ENCODE results near the gene C6orf89. TPM values are rescaled to one million over a fixed set of nuclear protein-coding genes. Genes with fewer than 3 reads are reported as not detected.

C6orf89 gene
- polyA plus RNA-seq, 3 donors: 19.2 to 37.5 (median 29.2) TPM

DNA sequence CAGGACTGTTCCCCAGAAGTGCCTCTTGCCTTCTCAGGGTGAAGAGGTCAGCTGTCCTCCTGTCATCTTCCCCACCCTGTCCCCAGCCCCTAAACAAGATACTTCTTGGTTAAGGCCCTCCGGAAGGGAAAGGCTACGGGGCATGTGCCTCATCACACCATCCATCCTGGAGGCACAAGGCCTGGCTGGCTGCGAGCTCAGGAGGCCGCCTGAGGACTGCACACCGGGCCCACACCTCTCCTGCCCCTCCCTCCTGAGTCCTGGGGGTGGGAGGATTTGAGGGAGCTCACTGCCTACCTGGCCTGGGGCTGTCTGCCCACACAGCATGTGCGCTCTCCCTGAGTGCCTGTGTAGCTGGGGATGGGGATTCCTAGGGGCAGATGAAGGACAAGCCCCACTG is 78.6 kb downstream of the C6orf89 start:
- Mint-ChIP-seq H3K4me3 (no peak overlapping the region), H3K36me3 (peaks cover 27 to 28% of the 10 kb centered on the region in 2 donors), H3K9me3 (no peaks in the 10 kb centered on the region), H3K27ac (peak overlapping the region in 6 of 7 donors; percentile 71 to 94 (median 81)), H3K27me3 (ENCODE audit: low read depth in 3 of 3) (peaks cover 18 to 19% (median 19%) of the 10 kb centered on the region in 3 donors), H3K4me1 (peaks cover 22% of the 10 kb centered on the region)
- Histone ChIP-seq H3K27me3 (ENCODE audit: control insufficient read depth in 2 of 2, insufficient read depth in 2 of 2, low read length in 2 of 2) (peaks cover 0 to 9% of the 10 kb centered on the region in 2 donors), H3K4me1 (ENCODE audit: control insufficient read depth in 1 of 2, insufficient read depth in 2 of 2, low read length in 2 of 2) (peaks cover 10 to 16% of the 10 kb centered on the region in 2 donors), H2AFZ (ENCODE audit: insufficient read depth, low read depth, low read length, poor library complexity, severe bottlenecking) (peak overlapping the region; percentile 62), H3K79me2 (ENCODE audit: insufficient read depth, low read length) (no peaks in the 10 kb centered on the region), H3K9ac (ENCODE audit: insufficient read depth, low read length, poor library complexity, severe bottlenecking) (no peak overlapping the region), H3K36me3 (replicated peaks in 1 of 2; ENCODE audit: control insufficient read depth in 1 of 2, insufficient read depth in 2 of 2, low read length in 2 of 2) (peaks cover 25% of the 10 kb centered on the region in 2 donors), H3K4me3 (replicated peaks in 1 of 3; ENCODE audit: low read depth in 2 of 3, low read length in 3 of 3) (no peak overlapping the region), H3K4me2 (replicated peaks; ENCODE audit: extremely low read depth, low read length, poor library complexity, severe bottlenecking) (no peak overlapping the region), H3K27ac (ENCODE audit: low read depth in 1 of 2, low read length in 2 of 2) (no peak overlapping the region), H3K9me3 (replicated peaks in 1 of 2; ENCODE audit: control insufficient read depth in 1 of 2, insufficient read depth in 1 of 2, low read length in 2 of 2) (no peaks in the 10 kb centered on the region), H4K20me1 (ENCODE audit: insufficient read depth, low read length) (peaks cover 11% of the 10 kb centered on the region)
- TF ChIP-seq, protein P1, sequence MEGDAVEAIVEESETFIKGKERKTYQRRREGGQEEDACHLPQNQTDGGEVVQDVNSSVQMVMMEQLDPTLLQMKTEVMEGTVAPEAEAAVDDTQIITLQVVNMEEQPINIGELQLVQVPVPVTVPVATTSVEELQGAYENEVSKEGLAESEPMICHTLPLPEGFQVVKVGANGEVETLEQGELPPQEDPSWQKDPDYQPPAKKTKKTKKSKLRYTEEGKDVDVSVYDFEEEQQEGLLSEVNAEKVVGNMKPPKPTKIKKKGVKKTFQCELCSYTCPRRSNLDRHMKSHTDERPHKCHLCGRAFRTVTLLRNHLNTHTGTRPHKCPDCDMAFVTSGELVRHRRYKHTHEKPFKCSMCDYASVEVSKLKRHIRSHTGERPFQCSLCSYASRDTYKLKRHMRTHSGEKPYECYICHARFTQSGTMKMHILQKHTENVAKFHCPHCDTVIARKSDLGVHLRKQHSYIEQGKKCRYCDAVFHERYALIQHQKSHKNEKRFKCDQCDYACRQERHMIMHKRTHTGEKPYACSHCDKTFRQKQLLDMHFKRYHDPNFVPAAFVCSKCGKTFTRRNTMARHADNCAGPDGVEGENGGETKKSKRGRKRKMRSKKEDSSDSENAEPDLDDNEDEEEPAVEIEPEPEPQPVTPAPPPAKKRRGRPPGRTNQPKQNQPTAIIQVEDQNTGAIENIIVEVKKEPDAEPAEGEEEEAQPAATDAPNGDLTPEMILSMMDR (IDR thresholded peaks at IDR 0.05): no peak
- intact Hi-C loops (cut with micrococcal nuclease): loop anchor here (5.0 to 10.0 kb wide), 2 partner anchors 50 to 278 kb away; no protein-coding TSS in a partner anchor
- DNase-seq: no peak
- 100% methylated on average over 1 of the region's 6 CpGs for WGBS (ENCODE audit: insufficient coverage)

DNA sequence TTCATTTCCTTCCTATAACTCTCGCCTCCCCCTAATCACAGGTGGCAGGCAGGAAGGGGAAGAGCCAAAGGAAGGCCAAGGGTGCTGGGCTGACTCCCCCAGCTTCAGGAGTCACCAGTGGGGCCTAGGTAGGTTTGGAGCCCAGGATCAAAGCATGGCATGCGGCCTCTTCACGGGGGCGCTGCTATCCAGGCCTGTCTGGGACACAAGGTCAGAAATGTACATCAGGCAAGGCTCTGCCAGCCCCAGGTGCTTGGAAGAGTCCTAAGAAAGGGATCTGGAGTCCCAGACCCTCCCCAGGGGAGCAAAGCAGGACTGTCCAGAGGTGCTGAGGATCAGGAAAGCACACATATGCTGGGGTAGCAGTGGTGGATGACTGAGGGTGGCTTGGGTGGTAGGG is 79.2 kb downstream of the C6orf89 start:
- Mint-ChIP-seq H3K4me3 (no peak overlapping the region), H3K36me3 (peaks cover 33 to 34% of the 10 kb centered on the region in 2 donors), H3K27ac (peak overlapping the region in 5 of 7 donors; percentile 19 to 84 (median 76)), H3K27me3 (ENCODE audit: low read depth in 3 of 3) (peaks cover 18 to 20% (median 19%) of the 10 kb centered on the region in 3 donors), H3K4me1 (peaks cover 22% of the 10 kb centered on the region), H3K9me3 (no peaks in the 10 kb centered on the region)
- intact Hi-C loops (cut with micrococcal nuclease): loop anchor here (5.0 to 10.0 kb wide), 2 partner anchors 50 to 277 kb away; no protein-coding TSS in a partner anchor
- Histone ChIP-seq H3K27me3 (ENCODE audit: control insufficient read depth in 2 of 2, insufficient read depth in 2 of 2, low read length in 2 of 2) (peaks cover 0 to 9% of the 10 kb centered on the region in 2 donors), H3K27ac (ENCODE audit: low read depth in 1 of 2, low read length in 2 of 2) (no peak overlapping the region), H3K4me1 (ENCODE audit: control insufficient read depth in 1 of 2, insufficient read depth in 2 of 2, low read length in 2 of 2) (peaks cover 10 to 16% of the 10 kb centered on the region in 2 donors), H3K36me3 (replicated peaks in 1 of 2; ENCODE audit: control insufficient read depth in 1 of 2, insufficient read depth in 2 of 2, low read length in 2 of 2) (peaks cover 30 to 31% of the 10 kb centered on the region in 2 donors), H3K4me3 (replicated peaks in 1 of 3; ENCODE audit: low read depth in 2 of 3, low read length in 3 of 3) (no peak overlapping the region), H3K4me2 (replicated peaks; ENCODE audit: extremely low read depth, low read length, poor library complexity, severe bottlenecking) (no peak overlapping the region), H3K9me3 (replicated peaks in 1 of 2; ENCODE audit: control insufficient read depth in 1 of 2, insufficient read depth in 1 of 2, low read length in 2 of 2) (no peaks in the 10 kb centered on the region), H3K79me2 (ENCODE audit: insufficient read depth, low read length) (no peaks in the 10 kb centered on the region), H4K20me1 (ENCODE audit: insufficient read depth, low read length) (peaks cover 13% of the 10 kb centered on the region), H2AFZ (ENCODE audit: insufficient read depth, low read depth, low read length, poor library complexity, severe bottlenecking) (no peak overlapping the region), H3K9ac (ENCODE audit: insufficient read depth, low read length, poor library complexity, severe bottlenecking) (no peak overlapping the region)
- TF ChIP-seq, protein P1 (IDR thresholded peaks at IDR 0.05): no peak
- no peak for DNase-seq
- WGBS (ENCODE audit: insufficient coverage): 47% methylated on average over 4 of the region's 4 CpGs

Data from CD14-positive monocyte (primary cell).